ENCODE data around the gene MACF1. TPM values are rescaled to one million over a fixed set of nuclear protein-coding genes. Genes with fewer than 3 reads are reported as not detected.

MACF1 gene
- total and polyA plus RNA-seq, 2 of the 13 experiments (the other 11 are each of a cell fraction or from before 2014, with no cell fraction given) = 36.7 to 65.4 TPM

- ATAC-seq (no peak), FAIRE-seq (no peak), DNase-seq (ENCODE audit: low spot score) (no peak)
- no peak overlapping the region for H3K4me2 ChIP-seq (ENCODE audit: low read depth, low read length)
- TF ChIP-seq HOXA9 (CRISPR knock-in tag; IDR thresholded peaks at IDR 0.05; ENCODE audit: borderline replicate concordance) (no peak), MXI1 (IDR thresholded peaks at IDR 0.05; ENCODE audit: borderline replicate concordance, low read depth, low read length) (no peak), MTERF4 (CRISPR knock-in tag; IDR thresholded peaks at IDR 0.05) (no peak), ZNF136 (CRISPR knock-in tag; IDR thresholded peaks at IDR 0.05; ENCODE audit: low read depth) (no peak), NFRKB (IDR thresholded peaks at IDR 0.05) (no peak), FOXM1 (CRISPR knock-in tag; IDR thresholded peaks at IDR 0.05) (no peak), KLF15 (CRISPR knock-in tag; IDR thresholded peaks at IDR 0.05; ENCODE audit: borderline replicate concordance) (no peak), ZNF563 (CRISPR knock-in tag; IDR thresholded peaks at IDR 0.05) (no peak), CEBPZ (IDR thresholded peaks at IDR 0.05; ENCODE audit: low read length) (no peak), TIGD3 (CRISPR knock-in tag; IDR thresholded peaks at IDR 0.05; ENCODE audit: borderline replicate concordance) (no peak), NFATC3 (CRISPR knock-in tag; IDR thresholded peaks at IDR 0.05) (no peak), ZNF7 (CRISPR knock-in tag; IDR thresholded peaks at IDR 0.05) (no peak), DR1 (CRISPR knock-in tag; IDR thresholded peaks at IDR 0.05) (no peak), HNF4G (IDR thresholded peaks at IDR 0.05; ENCODE audit: borderline replicate concordance, low read depth, low read length) (no peak), HNF4G (CRISPR knock-in tag; IDR thresholded peaks at IDR 0.05; ENCODE audit: borderline replicate concordance, low read depth) (no peak), ZNF777 (CRISPR knock-in tag; IDR thresholded peaks at IDR 0.05) (no peak), FIP1L1 (IDR thresholded peaks at IDR 0.05; ENCODE audit: borderline replicate concordance, insufficient read depth, low read depth, low read length) (no peak), RCOR2 (CRISPR knock-in tag; IDR thresholded peaks at IDR 0.05) (no peak), CREB3 (CRISPR knock-in tag; IDR thresholded peaks at IDR 0.05) (no peak)
- no peaks in the 10 kb centered on the region for H4K20me1 ChIP-seq (ENCODE audit: insufficient read depth, low read length)
- no TSS peak for BruUV-seq (replicated peaks)
- intact Hi-C loops (cut with micrococcal nuclease; ENCODE audit: unreplicated experiment) (no loop called here), in situ Hi-C loops (cut with HindIII; ENCODE audit: extremely low pct_ligation_motif_present, low pct_unique_long_range_greater_than_20kb) (no loop called here)
- no peak overlapping the region for H2AFZ ChIP-seq (ENCODE audit: low read length)
- H3K4me3 ChIP-seq (replicated peaks in 1 of 3; ENCODE audit: insufficient read depth in 1 of 3, low read depth in 2 of 3, low read length in 3 of 3) = no peak overlapping the region
- no peak overlapping the region for H3K27ac ChIP-seq (ENCODE audit: extremely low read length, insufficient read depth, low read length)
- WGBS (ENCODE audit: low lambda C conversion rate) = 98% methylated on average over 5 of the region's 5 CpGs
- H3K9me3 ChIP-seq (ENCODE audit: low read length) = no peaks in the 10 kb centered on the region
- ChIA-PET CTCF (ENCODE audit: low intra/inter-chr PET ratio, low total read pairs) (no interaction called here), POLR2A (no interaction called here)
- no peaks in the 10 kb centered on the region for H3K27me3 ChIP-seq (ENCODE audit: control insufficient read depth in 1 of 2, insufficient read depth in 2 of 2, low read length in 2 of 2)
- no peak overlapping the region for H3K9ac ChIP-seq (ENCODE audit: insufficient read depth, low read depth, low read length)
- no peaks in the 10 kb centered on the region for H3K79me2 ChIP-seq (ENCODE audit: insufficient read depth, low read length)
- no peaks in the 10 kb centered on the region for H3K4me1 ChIP-seq (ENCODE audit: insufficient read depth, low read length)
- peaks cover 26 to 83% of the 10 kb centered on the region in 2 experiments for H3K36me3 ChIP-seq (replicated peaks in 1 of 2; ENCODE audit: control insufficient read depth in 1 of 2, insufficient read depth in 2 of 2, low read length in 2 of 2)
Observed at GRCh38 chr1:39435597-39435996, 231.1 kb downstream of the MACF1 start.

Data from HepG2 (cell line).